ENCODE measurements around the gene STOML1. TPM values are rescaled to one million over a fixed set of nuclear protein-coding genes. Genes with fewer than 3 reads are reported as not detected.

The STOML1 gene
- total RNA-seq, 1 donor from 2014 or later, result 10.6 TPM

DNA sequence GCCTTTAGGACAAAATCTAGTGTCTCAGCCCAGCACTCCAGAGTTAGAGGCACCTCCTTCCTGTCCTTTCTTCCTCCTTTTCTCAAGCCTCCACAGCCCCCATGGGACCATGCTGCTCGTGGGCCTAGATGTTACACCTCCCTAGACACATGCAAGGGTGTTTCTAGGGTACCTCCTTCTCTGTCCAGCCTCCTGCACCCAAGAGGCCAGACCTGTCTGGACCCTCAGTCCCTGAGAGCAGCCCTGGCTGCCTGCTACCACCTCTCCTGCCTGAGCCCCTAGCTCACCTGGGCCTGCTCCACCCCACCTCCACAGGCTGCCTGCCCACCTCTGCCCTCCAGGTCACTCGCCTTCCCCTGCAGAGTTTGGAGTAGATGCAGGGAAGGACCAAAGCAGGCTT, 60.7 kb downstream of the STOML1 start:
- intact Hi-C loops (cut with micrococcal nuclease), result no loop called here
- H3K4me3 Mint-ChIP-seq, result no peak overlapping the region
- H3K27ac Mint-ChIP-seq, result no peak overlapping the region
- H3K27me3 Mint-ChIP-seq, result peaks cover 30% of the 10 kb centered on the region
- H3K4me1 Mint-ChIP-seq, result peaks cover 5% of the 10 kb centered on the region
- H3K36me3 Mint-ChIP-seq (ENCODE audit: low read depth), result no peaks in the 10 kb centered on the region
- DNase-seq (no peak), ATAC-seq (ENCODE audit: low read depth) (no peak)
- TF ChIP-seq, protein P1, sequence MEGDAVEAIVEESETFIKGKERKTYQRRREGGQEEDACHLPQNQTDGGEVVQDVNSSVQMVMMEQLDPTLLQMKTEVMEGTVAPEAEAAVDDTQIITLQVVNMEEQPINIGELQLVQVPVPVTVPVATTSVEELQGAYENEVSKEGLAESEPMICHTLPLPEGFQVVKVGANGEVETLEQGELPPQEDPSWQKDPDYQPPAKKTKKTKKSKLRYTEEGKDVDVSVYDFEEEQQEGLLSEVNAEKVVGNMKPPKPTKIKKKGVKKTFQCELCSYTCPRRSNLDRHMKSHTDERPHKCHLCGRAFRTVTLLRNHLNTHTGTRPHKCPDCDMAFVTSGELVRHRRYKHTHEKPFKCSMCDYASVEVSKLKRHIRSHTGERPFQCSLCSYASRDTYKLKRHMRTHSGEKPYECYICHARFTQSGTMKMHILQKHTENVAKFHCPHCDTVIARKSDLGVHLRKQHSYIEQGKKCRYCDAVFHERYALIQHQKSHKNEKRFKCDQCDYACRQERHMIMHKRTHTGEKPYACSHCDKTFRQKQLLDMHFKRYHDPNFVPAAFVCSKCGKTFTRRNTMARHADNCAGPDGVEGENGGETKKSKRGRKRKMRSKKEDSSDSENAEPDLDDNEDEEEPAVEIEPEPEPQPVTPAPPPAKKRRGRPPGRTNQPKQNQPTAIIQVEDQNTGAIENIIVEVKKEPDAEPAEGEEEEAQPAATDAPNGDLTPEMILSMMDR (IDR thresholded peaks at IDR 0.05), result no peak
- ChIA-PET CTCF (interaction anchor here (1.5 kb wide), 1 partner anchor 10 kb away, joined by 3 read pairs; no protein-coding TSS in a partner anchor), POLR2A (no interaction called here)
- H3K9me3 Mint-ChIP-seq, result no peaks in the 10 kb centered on the region

DNA sequence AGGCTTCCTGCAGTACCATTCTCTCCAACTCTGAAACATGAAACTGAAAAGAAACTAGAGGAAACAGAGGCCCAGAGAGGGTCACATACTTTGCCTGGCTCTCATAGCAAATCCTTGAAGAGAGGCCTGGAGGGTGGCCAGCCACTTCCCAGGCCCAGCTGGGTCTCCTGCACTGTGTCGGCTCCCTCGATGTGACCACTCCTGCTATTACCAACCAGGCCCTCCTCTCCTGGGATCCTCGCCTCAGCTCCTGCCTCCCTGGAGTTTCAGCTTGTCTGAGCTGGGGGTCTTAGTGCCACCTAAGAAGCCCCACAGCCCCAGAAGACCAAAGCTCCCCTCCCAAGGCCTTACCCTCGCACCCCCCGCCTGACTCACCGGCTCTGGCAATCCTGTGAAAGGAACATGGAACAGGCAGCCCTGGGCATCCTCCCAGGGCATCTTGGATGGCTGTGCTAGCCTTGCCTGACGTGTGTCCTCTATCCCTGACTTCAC, 61.3 kb downstream of the STOML1 start:
- DNase-seq (no peak), ATAC-seq (ENCODE audit: low read depth) (no peak)
- ChIA-PET POLR2A (no interaction called here), CTCF (no interaction called here)
- Mint-ChIP-seq H3K9me3 (no peaks in the 10 kb centered on the region), H3K36me3 (ENCODE audit: low read depth) (no peaks in the 10 kb centered on the region), H3K4me1 (peaks cover 6% of the 10 kb centered on the region), H3K27ac (no peak overlapping the region), H3K4me3 (no peak overlapping the region), H3K27me3 (peaks cover 30% of the 10 kb centered on the region)
- intact Hi-C loops (cut with micrococcal nuclease), result no loop called here
- TF ChIP-seq, protein P1 (IDR thresholded peaks at IDR 0.05), result no peak

DNA sequence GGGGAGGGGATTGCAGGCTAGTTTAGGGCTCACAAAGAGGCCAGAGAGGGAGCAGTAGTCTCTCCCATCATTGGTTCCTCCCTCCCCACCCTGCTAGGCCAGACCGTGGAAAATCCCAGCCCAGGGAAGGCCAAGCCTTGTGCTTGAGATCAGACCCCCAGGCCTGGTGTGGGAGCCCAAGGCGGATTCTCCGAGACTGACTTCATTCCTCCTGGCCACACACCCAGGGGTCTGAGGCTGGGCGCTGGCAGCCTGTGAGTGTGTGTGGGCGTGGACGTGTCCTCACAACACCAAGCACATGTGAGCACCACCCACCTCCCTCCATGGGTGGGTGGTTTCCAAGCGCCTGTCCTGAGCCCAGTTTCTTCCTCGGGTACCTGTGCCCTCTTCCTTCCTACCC, 61.7 kb downstream of the STOML1 start:
- TF ChIP-seq, protein P1 (IDR thresholded peaks at IDR 0.05), result no peak
- Mint-ChIP-seq H3K9me3 (no peaks in the 10 kb centered on the region), H3K36me3 (ENCODE audit: low read depth) (no peaks in the 10 kb centered on the region), H3K4me3 (no peak overlapping the region), H3K27me3 (peaks cover 30% of the 10 kb centered on the region), H3K27ac (no peak overlapping the region), H3K4me1 (peaks cover 8% of the 10 kb centered on the region)
- DNase-seq (no peak), ATAC-seq (ENCODE audit: low read depth) (no peak)
- CTCF ChIA-PET, result no interaction called here
- intact Hi-C loops (cut with micrococcal nuclease), result no loop called here
- POLR2A ChIA-PET, result no interaction called here

DNA sequence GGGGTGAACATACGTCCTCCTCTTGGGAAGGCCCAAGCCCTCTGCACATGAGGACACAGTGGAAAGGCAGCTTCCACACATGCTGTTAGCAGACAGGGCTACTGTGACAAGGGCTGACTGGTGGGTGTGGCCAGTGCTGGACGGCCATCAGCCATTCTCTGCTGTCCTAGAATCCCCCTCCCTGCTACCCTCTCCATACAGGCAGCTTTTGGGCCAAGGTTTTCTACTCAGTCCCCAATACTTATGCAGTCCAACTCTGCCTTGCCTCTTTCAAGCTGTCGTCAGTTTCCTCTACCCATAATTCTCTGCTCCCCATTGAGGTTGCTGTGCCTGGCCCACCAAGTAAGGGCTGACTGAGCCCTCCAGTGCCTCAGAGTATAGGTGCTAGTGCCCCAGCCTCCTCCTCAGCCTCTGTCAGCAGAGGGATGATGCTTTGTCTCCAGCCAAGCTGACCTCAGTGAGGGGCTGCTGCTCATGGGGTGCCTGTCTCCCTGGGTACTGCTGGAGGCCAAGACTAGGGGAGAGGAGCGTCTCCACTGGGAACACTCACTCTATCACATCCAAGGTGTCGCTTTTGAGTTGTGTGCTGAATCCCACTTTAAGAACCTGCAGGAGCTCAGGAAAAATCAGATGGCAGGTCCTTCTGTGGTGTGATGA, 63.0 kb downstream of the STOML1 start:
- DNase-seq, result no peak
- no peaks in the 10 kb centered on the region for H3K9me3 Mint-ChIP-seq
- H3K36me3 Mint-ChIP-seq (ENCODE audit: low read depth), result no peaks in the 10 kb centered on the region
- TF ChIP-seq, protein P1 (IDR thresholded peaks at IDR 0.05), result no peak
- ChIA-PET POLR2A (no interaction called here), CTCF (interaction anchor here (1.1 kb wide), 1 partner anchor 22 kb away, joined by 3 read pairs; no protein-coding TSS in a partner anchor)
- intact Hi-C loops (cut with micrococcal nuclease), result loop anchor here (5.0 to 10.0 kb wide), 2 partner anchors 294 to 993 kb away; partner anchors contain the start of gene NPTN
- H3K4me1 Mint-ChIP-seq, result peaks cover 12% of the 10 kb centered on the region
- H3K27ac Mint-ChIP-seq, result no peak overlapping the region
- peak overlapping the region; percentile 24 for H3K4me3 Mint-ChIP-seq
- no peak for ATAC-seq (ENCODE audit: low read depth)
- peaks cover 27% of the 10 kb centered on the region for H3K27me3 Mint-ChIP-seq

Other genes with a start within 250 kb of the STOML1 start
- gene INSYN1, start 238.9 kb downstream of the STOML1 start, total RNA-seq, result not detected in 2 replicates
- gene TBC1D21, start 118.7 kb downstream of the STOML1 start, total RNA-seq, result not detected in 2 replicates
- gene LOXL1, start 65.8 kb downstream of the STOML1 start, total RNA-seq, result 0.61 and 1.1 TPM in 2 replicates
- gene PML, start 2.4 kb upstream of the STOML1 start, total RNA-seq, result 58.1 and 62.4 TPM in 2 replicates
- not detected in 2 replicates for gene GOLGA6A, start 90.3 kb upstream of the STOML1 start, total RNA-seq
- gene ISLR2, start 138.3 kb upstream of the STOML1 start, total RNA-seq, result not detected in 2 replicates
- gene ISLR, start 181.4 kb upstream of the STOML1 start, total RNA-seq, result not detected in 2 replicates
- not detected in 2 replicates for gene STRA6, start 210.5 kb upstream of the STOML1 start, total RNA-seq
- gene CCDC33, start 244.0 kb upstream of the STOML1 start, total RNA-seq, result not detected in 2 replicates